C4-2B (cell line): ENCODE measurements around the gene PTCH1.

Experiments used
- H3K27ac ChIP-seq: fragments of 450-650 bp; 2 replicates; pipeline ENCODE4 v1.5.1; 2017
- CTCF ChIP-seq: fragments of 450-650 bp; conservative IDR thresholded peaks from 2 replicates; pipeline ENCODE4 v1.5.1; 2017; ENCODE audit warnings: mild to moderate bottlenecking
- ZFX ChIP-seq: fragments of 450-650 bp; IDR thresholded peaks from 2 replicates; pipeline ENCODE4 v1.6.1; 2017

Gene PTCH1

GRCh38 chr9:95425910-95426551 is 90.7 kb downstream of the PTCH1 start:
- peak overlapping the region; percentile 83 for H3K27ac ChIP-seq
- no peak for TF ChIP-seq CTCF
- no peak for TF ChIP-seq ZFX

GRCh38 chr9:95422650-95423049 is 94.1 kb downstream of the PTCH1 start:
- TF ChIP-seq ZFX (no peak), CTCF (no peak)
- H3K27ac ChIP-seq = no peak overlapping the region

- TF ChIP-seq CTCF (no peak), ZFX (no peak)
- H3K27ac ChIP-seq = no peak overlapping the region
Observed at GRCh38 chr9:95420518-95420917, 96.3 kb downstream of the PTCH1 start.

- TF ChIP-seq CTCF = no peak
- no peak for TF ChIP-seq ZFX
- H3K27ac ChIP-seq = no peak overlapping the region
Observed at GRCh38 chr9:95419444-95419843, 97.3 kb downstream of the PTCH1 start.

GRCh38 chr9:95415158-95415557 is 101.6 kb downstream of the PTCH1 start:
- TF ChIP-seq ZFX (no peak), CTCF (no peak)
- H3K27ac ChIP-seq = no peak overlapping the region

- no peak overlapping the region for H3K27ac ChIP-seq
Observed at GRCh38 chr9:95413793-95414192, 103.0 kb downstream of the PTCH1 start.

More at GRCh38 chr9:95413793-95414192, 103.0 kb downstream of the PTCH1 start:
- TF ChIP-seq ZFX = no peak
- TF ChIP-seq CTCF = no peak
